C4-2B (cell line): ENCODE data around the gene SCP2.

Source experiments
- ZFX ChIP-seq: fragments of 450-650 bp; IDR thresholded peaks from 2 replicates; pipeline ENCODE4 v1.6.1; 2017
- TF ChIP-seq, protein P1 (sequence below): fragments of 450-650 bp; conservative IDR thresholded peaks from 2 replicates; pipeline ENCODE4 v1.5.1; 2017; ENCODE audit warnings: mild to moderate bottlenecking

DNA sequence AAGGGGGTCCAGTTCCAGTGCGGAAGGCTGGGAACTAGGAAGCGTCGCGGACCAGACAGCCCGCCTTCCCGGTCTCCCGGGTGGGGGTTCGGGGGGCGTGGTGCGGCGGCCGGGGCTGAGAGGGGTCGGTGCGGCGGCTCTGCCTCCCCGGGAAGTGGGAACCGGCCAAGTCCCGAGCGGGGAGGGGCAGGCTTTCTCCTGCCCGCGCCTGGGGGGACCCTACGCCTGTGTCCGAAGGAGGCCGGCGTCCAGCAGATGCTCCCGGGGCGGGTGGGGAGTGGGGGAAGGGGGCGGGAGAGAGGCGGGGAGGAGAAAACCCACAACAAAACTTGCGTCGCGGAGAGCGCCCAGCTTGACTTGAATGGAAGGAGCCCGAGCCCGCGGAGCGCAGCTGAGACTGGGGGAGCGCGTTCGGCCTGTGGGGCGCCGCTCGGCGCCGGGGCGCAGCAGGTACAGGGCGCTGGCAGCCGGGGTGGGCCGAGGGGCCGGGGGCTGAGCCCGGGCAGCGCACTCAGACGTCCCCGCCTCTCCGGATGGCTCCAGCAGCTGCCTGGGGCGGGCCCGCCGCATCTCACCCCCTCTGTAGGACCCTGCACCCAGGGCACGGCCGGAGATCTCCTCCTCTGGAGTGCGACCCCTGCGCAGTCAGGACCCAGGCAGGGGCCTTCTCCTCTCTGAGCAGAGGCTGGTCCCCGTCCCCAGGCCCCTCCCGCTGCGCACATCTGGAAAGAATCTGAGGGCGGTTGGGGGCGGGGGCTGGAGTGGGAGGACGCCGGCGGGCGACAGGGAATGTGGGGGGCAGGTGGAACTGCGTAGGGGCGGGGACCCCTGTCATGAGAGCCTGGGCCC, 135.0 kb downstream of the SCP2 start, which contains the start of gene PODN:
- TF ChIP-seq, protein P1, sequence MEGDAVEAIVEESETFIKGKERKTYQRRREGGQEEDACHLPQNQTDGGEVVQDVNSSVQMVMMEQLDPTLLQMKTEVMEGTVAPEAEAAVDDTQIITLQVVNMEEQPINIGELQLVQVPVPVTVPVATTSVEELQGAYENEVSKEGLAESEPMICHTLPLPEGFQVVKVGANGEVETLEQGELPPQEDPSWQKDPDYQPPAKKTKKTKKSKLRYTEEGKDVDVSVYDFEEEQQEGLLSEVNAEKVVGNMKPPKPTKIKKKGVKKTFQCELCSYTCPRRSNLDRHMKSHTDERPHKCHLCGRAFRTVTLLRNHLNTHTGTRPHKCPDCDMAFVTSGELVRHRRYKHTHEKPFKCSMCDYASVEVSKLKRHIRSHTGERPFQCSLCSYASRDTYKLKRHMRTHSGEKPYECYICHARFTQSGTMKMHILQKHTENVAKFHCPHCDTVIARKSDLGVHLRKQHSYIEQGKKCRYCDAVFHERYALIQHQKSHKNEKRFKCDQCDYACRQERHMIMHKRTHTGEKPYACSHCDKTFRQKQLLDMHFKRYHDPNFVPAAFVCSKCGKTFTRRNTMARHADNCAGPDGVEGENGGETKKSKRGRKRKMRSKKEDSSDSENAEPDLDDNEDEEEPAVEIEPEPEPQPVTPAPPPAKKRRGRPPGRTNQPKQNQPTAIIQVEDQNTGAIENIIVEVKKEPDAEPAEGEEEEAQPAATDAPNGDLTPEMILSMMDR = no peak
- no peak for TF ChIP-seq ZFX
